ENCODE data around the gene OSBPL1A. TPM values are rescaled to one million over a fixed set of nuclear protein-coding genes. Genes with fewer than 3 reads are reported as not detected.

OSBPL1A gene
- polyA plus RNA-seq, 2 of the 4 experiments (the other 2 are of a cell fraction) = 10.5 to 22.1 TPM

GRCh38 chr18:24181806-24182205 is 215.8 kb downstream of the OSBPL1A start:
- FAIRE-seq (no peak), ATAC-seq (no peak), DNase-seq (ENCODE audit: low read depth in 1 of 2, low spot score in 1 of 2) (no peak)
- TF ChIP-seq MAFK (IDR thresholded peaks at IDR 0.05; ENCODE audit: partially characterized antibody) = no peak
- TF ChIP-seq RARB (CRISPR knock-in tag; IDR thresholded peaks at IDR 0.05) = no peak
- no peak for TF ChIP-seq FOSB (CRISPR knock-in tag; IDR thresholded peaks at IDR 0.05)
- no peak for TF ChIP-seq HOXB5 (CRISPR knock-in tag; IDR thresholded peaks at IDR 0.05)
- TF ChIP-seq, protein P1, sequence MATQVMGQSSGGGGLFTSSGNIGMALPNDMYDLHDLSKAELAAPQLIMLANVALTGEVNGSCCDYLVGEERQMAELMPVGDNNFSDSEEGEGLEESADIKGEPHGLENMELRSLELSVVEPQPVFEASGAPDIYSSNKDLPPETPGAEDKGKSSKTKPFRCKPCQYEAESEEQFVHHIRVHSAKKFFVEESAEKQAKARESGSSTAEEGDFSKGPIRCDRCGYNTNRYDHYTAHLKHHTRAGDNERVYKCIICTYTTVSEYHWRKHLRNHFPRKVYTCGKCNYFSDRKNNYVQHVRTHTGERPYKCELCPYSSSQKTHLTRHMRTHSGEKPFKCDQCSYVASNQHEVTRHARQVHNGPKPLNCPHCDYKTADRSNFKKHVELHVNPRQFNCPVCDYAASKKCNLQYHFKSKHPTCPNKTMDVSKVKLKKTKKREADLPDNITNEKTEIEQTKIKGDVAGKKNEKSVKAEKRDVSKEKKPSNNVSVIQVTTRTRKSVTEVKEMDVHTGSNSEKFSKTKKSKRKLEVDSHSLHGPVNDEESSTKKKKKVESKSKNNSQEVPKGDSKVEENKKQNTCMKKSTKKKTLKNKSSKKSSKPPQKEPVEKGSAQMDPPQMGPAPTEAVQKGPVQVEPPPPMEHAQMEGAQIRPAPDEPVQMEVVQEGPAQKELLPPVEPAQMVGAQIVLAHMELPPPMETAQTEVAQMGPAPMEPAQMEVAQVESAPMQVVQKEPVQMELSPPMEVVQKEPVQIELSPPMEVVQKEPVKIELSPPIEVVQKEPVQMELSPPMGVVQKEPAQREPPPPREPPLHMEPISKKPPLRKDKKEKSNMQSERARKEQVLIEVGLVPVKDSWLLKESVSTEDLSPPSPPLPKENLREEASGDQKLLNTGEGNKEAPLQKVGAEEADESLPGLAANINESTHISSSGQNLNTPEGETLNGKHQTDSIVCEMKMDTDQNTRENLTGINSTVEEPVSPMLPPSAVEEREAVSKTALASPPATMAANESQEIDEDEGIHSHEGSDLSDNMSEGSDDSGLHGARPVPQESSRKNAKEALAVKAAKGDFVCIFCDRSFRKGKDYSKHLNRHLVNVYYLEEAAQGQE (IDR thresholded peaks at IDR 0.05) = no peak
- no peak for TF ChIP-seq EHMT2 (IDR thresholded peaks at IDR 0.05; ENCODE audit: low read depth)
- TF ChIP-seq CEBPB (IDR thresholded peaks at IDR 0.05) = no peak
- no peak for TF ChIP-seq ESRRA (IDR thresholded peaks at IDR 0.05; ENCODE audit: borderline replicate concordance, low read length)
- TF ChIP-seq CHD4 (IDR thresholded peaks at IDR 0.05; ENCODE audit: borderline replicate concordance) = no peak
- 37% methylated on average over 2 of the region's 2 CpGs for WGBS (ENCODE audit: missing lambda C conversion rate)
- Histone ChIP-seq H3K4me1 (peaks cover 5% of the 10 kb centered on the region; the same call in 1 of the 3 replicates), H3K4me3 (no peak overlapping the region), H3K4me2 (no peak overlapping the region), H3K27ac (no peak overlapping the region), H3K9me3 (no peaks in the 10 kb centered on the region)
- ChIA-PET POLR2A (no interaction called here), CTCF (no interaction called here)

GRCh38 chr18:24180048-24180447 is 217.6 kb downstream of the OSBPL1A start:
- Histone ChIP-seq H3K4me1 (peaks cover 5% of the 10 kb centered on the region; the same call in 1 of the 3 replicates), H3K4me3 (no peak overlapping the region), H3K27ac (no peak overlapping the region), H3K9me3 (no peaks in the 10 kb centered on the region), H3K4me2 (no peak overlapping the region)
- 86% methylated on average over 1 of the region's 1 CpG for WGBS (ENCODE audit: missing lambda C conversion rate)
- POLR2A ChIA-PET = no interaction called here
- no peak for TF ChIP-seq HOXB13 (CRISPR knock-in tag; IDR thresholded peaks at IDR 0.05; ENCODE audit: low read depth)
- TF ChIP-seq, protein P2, sequence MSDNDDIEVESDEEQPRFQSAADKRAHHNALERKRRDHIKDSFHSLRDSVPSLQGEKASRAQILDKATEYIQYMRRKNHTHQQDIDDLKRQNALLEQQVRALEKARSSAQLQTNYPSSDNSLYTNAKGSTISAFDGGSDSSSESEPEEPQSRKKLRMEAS (IDR thresholded peaks at IDR 0.05) = no peak
- TF ChIP-seq KDM5A (IDR thresholded peaks at IDR 0.05) = no peak
- TF ChIP-seq NR3C1 (IDR thresholded peaks at IDR 0.05) = no peak
- TF ChIP-seq HDAC2 (IDR thresholded peaks at IDR 0.05) = no peak
- no peak for TF ChIP-seq RAD21 (conservative IDR thresholded peaks at IDR 0.05 in 1 of 2, IDR thresholded peaks at IDR 0.05 in 1 of 2)
- TF ChIP-seq CHD4 (IDR thresholded peaks at IDR 0.05; ENCODE audit: borderline replicate concordance) = no peak
- TF ChIP-seq ZFP36 (IDR thresholded peaks at IDR 0.05; ENCODE audit: borderline replicate concordance, partially characterized antibody) = no peak
- no peak for TF ChIP-seq EHMT2 (IDR thresholded peaks at IDR 0.05; ENCODE audit: low read depth)
- no peak for TF ChIP-seq CEBPB (IDR thresholded peaks at IDR 0.05)
- TF ChIP-seq RFX5 (IDR thresholded peaks at IDR 0.05) = no peak
- TF ChIP-seq HEYL (CRISPR knock-in tag; IDR thresholded peaks at IDR 0.05) = no peak
- TF ChIP-seq EHF (CRISPR knock-in tag; IDR thresholded peaks at IDR 0.05) = no peak
- no peak for TF ChIP-seq NPAS2 (CRISPR knock-in tag; IDR thresholded peaks at IDR 0.05; ENCODE audit: borderline replicate concordance)
- TF ChIP-seq EP300 (IDR thresholded peaks at IDR 0.05) = no peak
- no peak for TF ChIP-seq MAZ (IDR thresholded peaks at IDR 0.05; ENCODE audit: borderline replicate concordance, low read depth, low read length)
- no peak for TF ChIP-seq RNF2 (IDR thresholded peaks at IDR 0.05; ENCODE audit: borderline replicate concordance, low read depth)
- TF ChIP-seq, protein P3, sequence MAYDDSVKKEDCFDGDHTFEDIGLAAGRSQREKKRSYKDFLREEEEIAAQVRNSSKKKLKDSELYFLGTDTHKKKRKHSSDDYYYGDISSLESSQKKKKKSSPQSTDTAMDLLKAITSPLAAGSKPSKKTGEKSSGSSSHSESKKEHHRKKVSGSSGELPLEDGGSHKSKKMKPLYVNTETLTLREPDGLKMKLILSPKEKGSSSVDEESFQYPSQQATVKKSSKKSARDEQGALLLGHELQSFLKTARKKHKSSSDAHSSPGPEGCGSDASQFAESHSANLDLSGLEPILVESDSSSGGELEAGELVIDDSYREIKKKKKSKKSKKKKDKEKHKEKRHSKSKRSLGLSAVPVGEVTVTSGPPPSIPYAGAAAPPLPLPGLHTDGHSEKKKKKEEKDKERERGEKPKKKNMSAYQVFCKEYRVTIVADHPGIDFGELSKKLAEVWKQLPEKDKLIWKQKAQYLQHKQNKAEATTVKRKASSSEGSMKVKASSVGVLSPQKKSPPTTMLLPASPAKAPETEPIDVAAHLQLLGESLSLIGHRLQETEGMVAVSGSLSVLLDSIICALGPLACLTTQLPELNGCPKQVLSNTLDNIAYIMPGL (CRISPR knock-in tag; IDR thresholded peaks at IDR 0.05; ENCODE audit: borderline replicate concordance) = no peak
- no peak for TF ChIP-seq ESRRA (IDR thresholded peaks at IDR 0.05; ENCODE audit: borderline replicate concordance, low read length)
- no peak for TF ChIP-seq FOSB (CRISPR knock-in tag; IDR thresholded peaks at IDR 0.05)
- no peak for ATAC-seq
- no peak for DNase-seq (ENCODE audit: low read depth in 1 of 2, low spot score in 1 of 2)
- FAIRE-seq = no peak
- CTCF ChIA-PET = interaction anchor here (0.7 to 1.2 kb wide), 2 partner anchors 17 to 93 kb away, joined by 3 read pairs; no protein-coding TSS in a partner anchor
